Measurements from ENCODE around the gene ELK1. TPM values are rescaled to one million over a fixed set of nuclear protein-coding genes. Genes with fewer than 3 reads are reported as not detected.

Gene ELK1
- total RNA-seq, 2 donors from 2014 or later = 30.8 to 37.0 TPM

GRCh38 chrX:47621851-47622250 lies 28.5 kb downstream of the ELK1 start:
- no peaks in the 10 kb centered on the region for H3K36me3 Mint-ChIP-seq (ENCODE audit: low read depth)
- Histone ChIP-seq H3K9me3 (ENCODE audit: control insufficient read depth, low read length) (no peaks in the 10 kb centered on the region), H3K4me3 (ENCODE audit: low read length) (no peak overlapping the region), H3K27me3 (ENCODE audit: control insufficient read depth, insufficient read depth, low read length, poor library complexity, severe bottlenecking) (no peaks in the 10 kb centered on the region), H3K36me3 (ENCODE audit: control insufficient read depth, insufficient read depth, low read length) (no peaks in the 10 kb centered on the region), H3K9ac (ENCODE audit: extremely low read depth, low read length, poor library complexity, severe bottlenecking) (no peak overlapping the region), H3K27ac (ENCODE audit: low read depth, low read length) (no peak overlapping the region), H3K4me1 (ENCODE audit: control insufficient read depth, insufficient read depth, low read length) (no peaks in the 10 kb centered on the region)
- H3K27me3 Mint-ChIP-seq (ENCODE audit: insufficient read depth) = peaks cover 34% of the 10 kb centered on the region
- no peak overlapping the region for H3K27ac Mint-ChIP-seq
- TF ChIP-seq CTCF (conservative IDR thresholded peaks at IDR 0.05) = no peak
- peaks cover 82% of the 10 kb centered on the region for H3K9me3 Mint-ChIP-seq
- WGBS, 2 experiments (ENCODE audit: insufficient coverage in 1 of 2, insufficient read length in 1 of 2) = 81 to 85% methylated on average over 4 to 6 of the region's 6 CpGs
- no peaks in the 10 kb centered on the region for H3K4me1 Mint-ChIP-seq
- DNase-seq = no peak
- H3K4me3 Mint-ChIP-seq = no peak overlapping the region

GRCh38 chrX:47620303-47620685 lies 30.1 kb downstream of the ELK1 start:
- Mint-ChIP-seq H3K4me1 (no peaks in the 10 kb centered on the region), H3K27me3 (ENCODE audit: insufficient read depth) (peaks cover 34% of the 10 kb centered on the region), H3K4me3 (peak overlapping the region; percentile 39), H3K9me3 (peaks cover 70% of the 10 kb centered on the region), H3K36me3 (ENCODE audit: low read depth) (no peaks in the 10 kb centered on the region), H3K27ac (no peak overlapping the region)
- Histone ChIP-seq H3K9me3 (ENCODE audit: control insufficient read depth, low read length) (no peaks in the 10 kb centered on the region), H3K36me3 (ENCODE audit: control insufficient read depth, insufficient read depth, low read length) (no peaks in the 10 kb centered on the region), H3K27ac (ENCODE audit: low read depth, low read length) (no peak overlapping the region), H3K4me1 (ENCODE audit: control insufficient read depth, insufficient read depth, low read length) (no peaks in the 10 kb centered on the region), H3K4me3 (ENCODE audit: low read length) (no peak overlapping the region), H3K27me3 (ENCODE audit: control insufficient read depth, insufficient read depth, low read length, poor library complexity, severe bottlenecking) (no peaks in the 10 kb centered on the region), H3K9ac (ENCODE audit: extremely low read depth, low read length, poor library complexity, severe bottlenecking) (no peak overlapping the region)
- 69% methylated on average over 7 of the region's 9 CpGs; no CpG with 5 or more reads in 1 of the 2 experiments for WGBS, 2 experiments (ENCODE audit: insufficient coverage in 1 of 2, insufficient read length in 1 of 2)
- DNase-seq = no peak
- no peak for TF ChIP-seq CTCF (conservative IDR thresholded peaks at IDR 0.05)

GRCh38 chrX:47619486-47620302 lies 30.7 kb downstream of the ELK1 start, which contains the start of gene SYN1:
Gene SYN1 (minus strand): TSS chrX:47619857. CDS start chrX:47619728, 129 bp downstream.
- Histone ChIP-seq H3K4me3 (ENCODE audit: low read length) (peak within 1 kb of the TSS; percentile 53), H3K27ac (ENCODE audit: low read depth, low read length) (no peak within 1 kb of the TSS), H3K36me3 (ENCODE audit: control insufficient read depth, insufficient read depth, low read length) (no peaks in the 10 kb centered on the region), H3K27me3 (ENCODE audit: control insufficient read depth, insufficient read depth, low read length, poor library complexity, severe bottlenecking) (no peaks in the 10 kb centered on the region), H3K4me1 (ENCODE audit: control insufficient read depth, insufficient read depth, low read length) (no peaks in the 10 kb centered on the region), H3K9ac (ENCODE audit: extremely low read depth, low read length, poor library complexity, severe bottlenecking) (no peak within 1 kb of the TSS), H3K9me3 (ENCODE audit: control insufficient read depth, low read length) (no peaks in the 10 kb centered on the region)
- Mint-ChIP-seq H3K4me3 (peak within 1 kb of the TSS; percentile 39), H3K9me3 (peaks cover 66% of the 10 kb centered on the region), H3K27ac (no peak within 1 kb of the TSS), H3K36me3 (ENCODE audit: low read depth) (no peaks in the 10 kb centered on the region), H3K4me1 (no peaks in the 10 kb centered on the region), H3K27me3 (ENCODE audit: insufficient read depth) (peaks cover 34% of the 10 kb centered on the region)
- WGBS, 2 experiments (ENCODE audit: insufficient coverage in 1 of 2, insufficient read length in 1 of 2) = 2 to 20% methylated on average over 1 to 71 of the region's 88 CpGs
- no peak for TF ChIP-seq CTCF (conservative IDR thresholded peaks at IDR 0.05)
- peak; percentile 88 for DNase-seq

All from endodermal cell (in vitro differentiated cells).